NCI-H1930 (cell line): ENCODE results near the gene ADGRB3.
A peak's percentile ranks its signal among the peaks of the same experiment; 100 is the strongest.
"Not testable (repeated sequence)": the region's sequence is repeated elsewhere in the genome, so short reads cannot be mapped to it uniquely, and the experiment has no call there.

Experiments used
- DNase-seq, 2 experiments: peaks; one replicate each; lab custom pipeline; 2025; lab: John Stamatoyannopoulos, UW

Gene ADGRB3

GRCh38 chr6:69044534-69044933, 409.5 kb downstream of the ADGRB3 start:
- DNase-seq = no peak

GRCh38 chr6:69059413-69059812, 424.3 kb downstream of the ADGRB3 start:
- DNase-seq = no peak

GRCh38 chr6:69061066-69061465, 426.0 kb downstream of the ADGRB3 start:
- DNase-seq = no peak

GRCh38 chr6:69063401-69063800, 428.3 kb downstream of the ADGRB3 start:
- DNase-seq = no peak

GRCh38 chr6:69064226-69064625, 429.1 kb downstream of the ADGRB3 start:
- no peak for DNase-seq

- no peak for DNase-seq
These were observed 434.8 kb downstream of the ADGRB3 start for GRCh38 chr6:69069881-69070280.

- DNase-seq = no peak
These were observed 437.7 kb downstream of the ADGRB3 start for GRCh38 chr6:69072796-69073195.

- no peak for DNase-seq
These were observed 449.8 kb downstream of the ADGRB3 start for GRCh38 chr6:69084746-69085335.

- DNase-seq = no peak
These were observed 451.6 kb downstream of the ADGRB3 start for GRCh38 chr6:69086689-69087088.

GRCh38 chr6:69089539-69089938, 454.5 kb downstream of the ADGRB3 start:
- DNase-seq = no peak

- no peak for DNase-seq
These were observed 455.1 kb downstream of the ADGRB3 start for GRCh38 chr6:69090132-69090531.

- no peak for DNase-seq
These were observed 461.6 kb downstream of the ADGRB3 start for GRCh38 chr6:69096681-69097080.

GRCh38 chr6:69097948-69098347, 462.9 kb downstream of the ADGRB3 start:
- DNase-seq = no peak

GRCh38 chr6:69098910-69099309, 463.8 kb downstream of the ADGRB3 start:
- DNase-seq = no peak

GRCh38 chr6:69100772-69101171, 465.7 kb downstream of the ADGRB3 start:
- no peak for DNase-seq

GRCh38 chr6:69102416-69102815, 467.3 kb downstream of the ADGRB3 start:
- no peak for DNase-seq

- DNase-seq = no peak
These were observed 470.2 kb downstream of the ADGRB3 start for GRCh38 chr6:69105288-69105687.

GRCh38 chr6:69106511-69106910, 471.4 kb downstream of the ADGRB3 start:
- peak; percentile 80 to 84 for DNase-seq

GRCh38 chr6:69111301-69111700, 476.2 kb downstream of the ADGRB3 start:
- DNase-seq = no peak

- DNase-seq = no peak
These were observed 481.6 kb downstream of the ADGRB3 start for GRCh38 chr6:69116658-69117057.

- DNase-seq = not testable (repeated sequence)
These were observed 486.7 kb downstream of the ADGRB3 start for GRCh38 chr6:69121461-69122406.

- DNase-seq = no peak
These were observed 487.3 kb downstream of the ADGRB3 start for GRCh38 chr6:69122407-69122773.

GRCh38 chr6:69128411-69128810, 493.3 kb downstream of the ADGRB3 start:
- DNase-seq = no peak
